GM19099 (cell line): ENCODE data around the gene STK32A.

ENCODE experiments used
- POLR2A ChIP-seq: IDR thresholded peaks from 3 replicates; pipeline ENCODE4 v1.6.1; 2011; ENCODE audit warnings: low read depth; ENCODE audit not compliant: insufficient read length; ENCODE audit errors: extremely low read depth

STK32A gene

DNA sequence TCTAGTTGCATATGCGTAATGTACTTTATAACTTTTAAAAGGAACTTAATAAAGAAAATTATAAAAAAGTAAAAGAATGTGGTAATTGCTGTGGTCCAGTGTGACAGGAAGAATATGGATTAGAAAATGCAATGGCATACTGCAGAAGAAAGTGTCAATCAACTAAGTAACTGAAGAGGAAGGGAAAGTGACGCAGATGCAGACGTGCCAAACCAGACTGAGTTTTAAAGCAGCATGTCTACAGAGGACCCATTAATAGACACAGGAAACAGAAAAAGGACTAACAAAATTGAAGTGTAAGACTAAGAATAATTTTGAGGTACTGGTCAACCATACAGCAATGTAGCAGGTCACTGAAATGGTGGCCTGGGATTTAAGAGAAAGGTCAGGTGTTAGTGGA is 201.8 kb downstream of the STK32A start:
- TF ChIP-seq POLR2A, result no peak

DNA sequence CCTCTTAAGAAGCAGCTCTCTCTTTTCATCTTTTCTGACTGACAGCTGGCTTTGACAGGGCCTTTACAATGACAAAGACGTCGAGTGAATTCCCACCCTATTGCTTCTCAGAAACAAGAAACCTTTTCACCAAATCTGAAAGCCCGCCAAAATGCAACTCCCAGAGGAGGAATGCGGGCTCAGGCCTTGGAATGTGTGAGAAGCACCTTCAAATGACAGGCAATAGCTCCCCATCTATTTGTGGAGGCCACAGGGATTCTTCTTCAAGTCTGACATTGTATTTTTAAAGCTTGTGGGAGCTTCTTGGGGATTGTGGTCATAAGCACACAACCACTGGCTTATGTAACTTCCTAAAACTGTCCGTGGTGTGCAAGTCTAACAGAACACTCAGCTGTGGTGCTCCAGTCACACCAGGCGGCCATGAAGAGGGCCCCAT is 202.4 kb downstream of the STK32A start:
- TF ChIP-seq POLR2A, result no peak
